ENCODE data around the gene AP2B1. TPM values are rescaled to one million over a fixed set of nuclear protein-coding genes. Genes with fewer than 3 reads are reported as not detected.

The AP2B1 gene
- total RNA-seq, 1 experiment from 2014 or later = 198 TPM

- Histone ChIP-seq H3K9ac (ENCODE audit: low read length) (no peak overlapping the region), H3K79me2 (ENCODE audit: insufficient read depth, low read length) (no peaks in the 10 kb centered on the region), H3K36me3 (ENCODE audit: control insufficient read depth in 1 of 2, insufficient read depth in 2 of 2, low read length in 2 of 2) (no peaks in the 10 kb centered on the region), H3K4me3 (replicated peaks in 1 of 2; ENCODE audit: low read depth in 1 of 2, low read length in 2 of 2) (no peak overlapping the region), H3K4me2 (ENCODE audit: low read length) (no peak overlapping the region), H4K20me1 (ENCODE audit: insufficient read depth) (no peaks in the 10 kb centered on the region), H3K27ac (ENCODE audit: low read depth, low read length) (no peak overlapping the region), H3K9me3 (ENCODE audit: control insufficient read depth in 1 of 2, insufficient read depth in 1 of 2, low read depth in 1 of 2, low read length in 2 of 2) (no peaks in the 10 kb centered on the region), H3K27me3 (ENCODE audit: insufficient read depth, low read length) (peaks cover 16% of the 10 kb centered on the region), H2AFZ (ENCODE audit: low read depth, low read length, poor library complexity, severe bottlenecking) (no peak overlapping the region), H3K4me1 (ENCODE audit: control insufficient read depth in 1 of 2, insufficient read depth in 2 of 2, low read length in 2 of 2) (no peaks in the 10 kb centered on the region), H3K9me2 (ENCODE audit: insufficient read depth) (no peaks in the 10 kb centered on the region)
- TF ChIP-seq POLR2AphosphoS5 (IDR thresholded peaks at IDR 0.05; ENCODE audit: low read depth, low read length) (no peak), RAD21 (IDR thresholded peaks at IDR 0.05; ENCODE audit: low read depth) (no peak), FOSL1 (IDR thresholded peaks at IDR 0.05; ENCODE audit: low read depth) (no peak), JUND (IDR thresholded peaks at IDR 0.05) (no peak), ATF3 (IDR thresholded peaks at IDR 0.05) (no peak), CTCF (IDR thresholded peaks at IDR 0.05 in 2 of 3, conservative IDR thresholded peaks at IDR 0.05 in 1 of 3; ENCODE audit: borderline replicate concordance in 1 of 3, insufficient read depth in 1 of 3, low read depth in 2 of 3, low read length in 2 of 3) (no peak), POLR2A (IDR thresholded peaks at IDR 0.05; ENCODE audit: borderline replicate concordance, extremely low read depth, insufficient read depth, insufficient read length) (no peak), CBX3 (IDR thresholded peaks at IDR 0.05; ENCODE audit: low read depth) (no peak), SIN3A (IDR thresholded peaks at IDR 0.05; ENCODE audit: low read depth) (no peak), ZFX (IDR thresholded peaks at IDR 0.05) (no peak)
- DNase-seq (ENCODE audit: low read depth, low spot score) = no peak
- no peak for ATAC-seq
- intact Hi-C loops (cut with micrococcal nuclease) = no loop called here
- POLR2A ChIA-PET = no interaction called here
- BruUV-seq (replicated peaks) = no TSS peak
- CTCF ChIA-PET = interaction anchor here (0.8 kb wide), 1 partner anchor 8 kb away, joined by 4 read pairs; no protein-coding TSS in a partner anchor
- RAD21 ChIA-PET (ENCODE audit: low non-redundant PET in 1 of 2, low total read pairs in 2 of 2, uncharacterized antibody in 2 of 2, unreplicated experiment in 2 of 2) = no interaction called here
Observed at GRCh38 chr17:35559495-35560210, 27.5 kb upstream of the AP2B1 start.
